IMR-90 (cell line): Measurements from ENCODE around the gene HEATR3. TPM values are rescaled to one million over a fixed set of nuclear protein-coding genes. Genes with fewer than 3 reads are reported as not detected.

Experiments used
- ATAC-seq: fragments of 200-7000 bp; cut with Tn5 transposase; 2 replicates; pipeline ENCODE4 v1.9.1; 2020; ENCODE audit warnings: low read depth, mild to moderate bottlenecking, moderate library complexity
- BruUV-seq: library from RNA; stranded (reverse); fragments of 400-500 nt; replicated peaks from 2 replicates; lab custom pipeline; 2021; lab: Mats Ljungman, UMichigan
- CTCF ChIA-PET: fragments of 300-600 bp; formaldehyde crosslinking; extraction: SDS; loops from one replicate; lab custom pipeline; 2021; ENCODE audit warnings: antibody characterized with exemption; lab: Yijun Ruan, JAX
- POLR2A ChIA-PET: fragments of 300-600 bp; sonication (Branson Sonifier 250); formaldehyde crosslinking; loops from one replicate; lab custom pipeline; 2022; ENCODE audit warnings: antibody characterized with exemption; ENCODE audit not compliant: unreplicated experiment; lab: Charles Lee
- DNase-seq: peaks from one replicate; pipeline ENCODE4 v3.0.0; 2013
- H2AFZ ChIP-seq: replicated peaks from 2 replicates; pipeline ENCODE3; 2013; ENCODE audit warnings: low read length, mild to moderate bottlenecking; ENCODE audit not compliant: poor library complexity
- H2AK5ac ChIP-seq: 2 replicates; pipeline ENCODE4 v1.6.1; 2013; ENCODE audit warnings: low read depth, low read length, inconsistent platforms
- H2AK9ac ChIP-seq: replicated peaks from 2 replicates; pipeline ENCODE3; 2013; ENCODE audit warnings: mild to moderate bottlenecking, low read depth, low read length, moderate library complexity; ENCODE audit not compliant: poor library complexity
- H2BK120ac ChIP-seq: 2 replicates; pipeline ENCODE4 v1.6.1; 2013; ENCODE audit warnings: low read depth, low read length, inconsistent platforms
- H2BK15ac ChIP-seq: 3 replicates; pipeline ENCODE4 v1.6.1; 2013; ENCODE audit warnings: low read depth, low read length, inconsistent platforms
- H2BK20ac ChIP-seq: 2 replicates; pipeline ENCODE4 v1.6.1; 2013; ENCODE audit warnings: low read depth, mild to moderate bottlenecking, inconsistent platforms, low read length, moderate library complexity
- H2BK5ac ChIP-seq: 2 replicates; pipeline ENCODE4 v1.6.1; 2013; ENCODE audit warnings: mild to moderate bottlenecking, low read depth, low read length, inconsistent platforms; ENCODE audit not compliant: poor library complexity, severe bottlenecking
- H3K14ac ChIP-seq: replicated peaks from 2 replicates; pipeline ENCODE4 v1.6.1; 2013; ENCODE audit warnings: low read depth, low read length, inconsistent platforms
- H3K18ac ChIP-seq: 2 replicates; pipeline ENCODE4 v1.6.1; 2013; ENCODE audit warnings: low read depth, low read length, control low read depth
- H3K23ac ChIP-seq: 2 replicates; pipeline ENCODE4 v1.6.1; 2013; ENCODE audit warnings: low read depth, low read length, inconsistent platforms
- H3K27ac ChIP-seq: 2 replicates; pipeline ENCODE4 v1.5.1; 2013; ENCODE audit warnings: mild to moderate bottlenecking, control low read depth, low read length; ENCODE audit not compliant: insufficient read depth
- H3K27me3 ChIP-seq: 2 replicates; pipeline ENCODE4 v1.6.1; 2013; ENCODE audit warnings: low read length; ENCODE audit not compliant: control insufficient read depth, insufficient read depth
- H3K36me3 ChIP-seq: 2 replicates; pipeline ENCODE4 v1.6.1; 2013; ENCODE audit warnings: low read length, mixed read lengths; ENCODE audit not compliant: control insufficient read depth, insufficient read depth
- H3K4ac ChIP-seq: 2 replicates; pipeline ENCODE4 v1.6.1; 2013; ENCODE audit warnings: low read depth, low read length, inconsistent platforms
- H3K4me1 ChIP-seq: 2 replicates; pipeline ENCODE4 v1.6.1; 2013; ENCODE audit warnings: low read length, mixed read lengths; ENCODE audit not compliant: control insufficient read depth, insufficient read depth
- H3K4me2 ChIP-seq: 2 replicates; pipeline ENCODE4 v1.6.1; 2013; ENCODE audit warnings: low read depth, mild to moderate bottlenecking, control low read depth, low read length, moderate library complexity
- H3K4me3 ChIP-seq: 2 replicates; pipeline ENCODE4 v1.5.1; 2013; ENCODE audit warnings: low read depth, mild to moderate bottlenecking, control low read depth, low read length, moderate library complexity; ENCODE audit not compliant: insufficient read depth
- H3K56ac ChIP-seq: 2 replicates; pipeline ENCODE4 v1.6.1; 2013; ENCODE audit warnings: low read length, inconsistent platforms; ENCODE audit not compliant: insufficient read depth; ENCODE audit errors: extremely low read depth
- H3K79me1 ChIP-seq, 2 experiments: 2 replicates each; pipeline ENCODE4 v1.6.1; 2013; ENCODE audit warnings: low read length in 2 of 2, inconsistent platforms in 1 of 2, low read depth in 1 of 2
- H3K9ac ChIP-seq: 2 replicates; pipeline ENCODE4 v1.6.1; 2013; ENCODE audit warnings: low read depth, low read length, control low read depth
- H3K9me1 ChIP-seq: 2 replicates; pipeline ENCODE4 v1.6.1; 2013; ENCODE audit warnings: low read length, inconsistent platforms; ENCODE audit not compliant: insufficient read depth
- H3K9me3 ChIP-seq: 2 replicates; pipeline ENCODE4 v1.6.1; 2013; ENCODE audit warnings: low read length; ENCODE audit not compliant: control insufficient read depth, insufficient read depth
- H4K20me1 ChIP-seq: 2 replicates; pipeline ENCODE4 v1.6.1; 2013; ENCODE audit warnings: low read length, inconsistent platforms; ENCODE audit not compliant: insufficient read depth
- H4K5ac ChIP-seq: 2 replicates; pipeline ENCODE4 v1.6.1; 2013; ENCODE audit warnings: mild to moderate bottlenecking, low read depth, low read length, control low read depth
- H4K8ac ChIP-seq, 2 experiments: 2 replicates each; pipeline ENCODE4 v1.6.1; 2013; ENCODE audit warnings: low read depth in 2 of 2, low read length in 2 of 2, control low read depth in 1 of 2, inconsistent platforms in 1 of 2
- H4K91ac ChIP-seq: 2 replicates; pipeline ENCODE4 v1.6.1; 2013; ENCODE audit warnings: low read depth, low read length, inconsistent platforms; ENCODE audit not compliant: insufficient read depth
- BHLHE40 ChIP-seq: fragments of 150-350 bp; IDR thresholded peaks from 2 replicates; pipeline ENCODE4 v1.6.1; 2016; ENCODE audit warnings: mild to moderate bottlenecking, low read depth, low read length
- CEBPB ChIP-seq: IDR thresholded peaks from 2 replicates; pipeline ENCODE4 v1.6.1; 2012; ENCODE audit warnings: low read depth, low read length, improper control_type of control experiment
- CHD1 ChIP-seq: IDR thresholded peaks from 2 replicates; pipeline ENCODE4 v1.6.1; 2012; ENCODE audit warnings: low read depth, low read length, improper control_type of control experiment
- CTCF ChIP-seq: conservative IDR thresholded peaks from 2 replicates; pipeline ENCODE4 v1.5.1; 2012; ENCODE audit warnings: mild to moderate bottlenecking, low read depth, low read length, improper control_type of control experiment
- ELK1 ChIP-seq: fragments of 150-350 bp; IDR thresholded peaks from 2 replicates; pipeline ENCODE4 v1.6.1; 2016; ENCODE audit warnings: low read depth, mild to moderate bottlenecking, low read length, moderate library complexity, borderline replicate concordance
- FOS ChIP-seq: fragments of 150-350 bp; IDR thresholded peaks from 2 replicates; pipeline ENCODE4 v1.6.1; 2016; ENCODE audit warnings: low read depth, low read length
- MAZ ChIP-seq: IDR thresholded peaks from 2 replicates; pipeline ENCODE4 v1.6.1; 2012; ENCODE audit warnings: low read depth, mild to moderate bottlenecking, low read length, improper control_type of control experiment, moderate library complexity, borderline replicate concordance
- MXI1 ChIP-seq: IDR thresholded peaks from 2 replicates; pipeline ENCODE4 v1.6.1; 2012; ENCODE audit warnings: low read depth, mild to moderate bottlenecking, low read length, moderate library complexity, borderline replicate concordance
- NFE2L2 ChIP-seq: fragments of 150-350 bp; IDR thresholded peaks from 2 replicates; pipeline ENCODE4 v1.6.1; 2016; ENCODE audit warnings: low read depth, mild to moderate bottlenecking, low read length
- POLR2A ChIP-seq: IDR thresholded peaks from 2 replicates; pipeline ENCODE4 v1.6.1; 2012; ENCODE audit warnings: mild to moderate bottlenecking, low read depth, low read length
- RAD21 ChIP-seq: IDR thresholded peaks from 2 replicates; pipeline ENCODE4 v1.6.1; 2012; ENCODE audit warnings: low read length, improper control_type of control experiment
- RCOR1 ChIP-seq: IDR thresholded peaks from 2 replicates; pipeline ENCODE4 v1.6.1; 2012; ENCODE audit warnings: mild to moderate bottlenecking, low read length, improper control_type of control experiment; ENCODE audit not compliant: insufficient replicate concordance
- RFX5 ChIP-seq: IDR thresholded peaks from 2 replicates; pipeline ENCODE4 v1.8.0; 2012; ENCODE audit warnings: low read depth, mild to moderate bottlenecking, low read length, moderate library complexity
- SMC3 ChIP-seq: fragments of 150-350 bp; IDR thresholded peaks from 2 replicates; pipeline ENCODE4 v1.6.1; 2016; ENCODE audit warnings: low read depth, mild to moderate bottlenecking, antibody characterized with exemption, low read length, moderate library complexity
- USF2 ChIP-seq: fragments of 150-350 bp; IDR thresholded peaks from 2 replicates; pipeline ENCODE4 v1.6.1; 2017; ENCODE audit warnings: mild to moderate bottlenecking, antibody characterized with exemption, low read length, low read depth
- WGBS, 2 experiments: methylation state at CpG; one replicate each; pipeline versions ENCODE4 v1.1.5 to v1.1.7; 2013; ENCODE audit warnings: missing lambda C conversion rate in 2 of 2; ENCODE audit not compliant: insufficient read length in 1 of 2; ENCODE audit errors: extremely low coverage in 2 of 2; 5-methylcytosine and 5-hydroxymethylcytosine counted together
- dilution Hi-C: fragments of 300-500 bp; cut with HindIII; formaldehyde crosslinking; loops from one replicate; pipeline ENCODE4 v1.14.3; 2018; ENCODE audit warnings: low sequenced_read_pairs; ENCODE audit not compliant: unreplicated experiment
- in situ Hi-C: fragments of 300-500 bp; cut with MboI; formaldehyde crosslinking; loops from 3 replicates; pipeline ENCODE4 v1.14.3; 2019; ENCODE audit warnings: low sequenced_read_pairs, inconsistent platforms, mixed read lengths
- intact Hi-C: fragments of 100-400 bp; cut with micrococcal nuclease; formaldehyde crosslinking; loops from 2 replicates; pipeline ENCODE4 v1.10.0; 2022
- polyA plus RNA-seq, 3 experiments: library from polyadenylated mRNA; depleted of rRNA; stranded (reverse); fragments of >200 nt; gene quantifications; 2 replicates each; pipeline ENCODE4 v1.2.3, GENCODE V29; 2012; ENCODE audit warnings: low replicate concordance in 1 of 3
- total RNA-seq: library from RNA; depleted of rRNA; stranded (reverse); fragments of >200 nt; gene quantifications from 2 replicates; pipeline ENCODE4 v1.2.3, GENCODE V29; 2012

HEATR3 gene
- total and polyA plus RNA-seq, 2 of the 4 experiments (the other 2 are of a cell fraction) = 9.4 to 21.1 TPM

GRCh38 chr16:50154420-50154950 lies 88.7 kb downstream of the HEATR3 start:
- no peak overlapping the region for H3K18ac ChIP-seq
- H3K56ac ChIP-seq = no peak overlapping the region
- no peaks in the 10 kb centered on the region for H3K27me3 ChIP-seq
- no TSS peak for BruUV-seq
- ChIA-PET POLR2A (interaction anchor here (0.6 kb wide), 1 partner anchor 96 kb away, joined by 4 read pairs; no protein-coding TSS in a partner anchor), CTCF (interaction anchor here (1.4 to 1.9 kb wide), 4 partner anchors 13 to 129 kb away, joined by 3 to 9 read pairs (median 4); partner anchors contain the start of gene CNEP1R1)
- peak overlapping the region; percentile 51 for H2BK5ac ChIP-seq
- no peak overlapping the region for H2BK120ac ChIP-seq
- H3K27ac ChIP-seq = peak overlapping the region; percentile 49
- no peak overlapping the region for H4K8ac ChIP-seq
- H3K4me1 ChIP-seq = peaks cover 5% of the 10 kb centered on the region
- H3K79me1 ChIP-seq = peaks cover 2 to 48% of the 10 kb centered on the region in 2 experiments; a peak in 3 of 4 replicates
- H3K9me3 ChIP-seq = no peaks in the 10 kb centered on the region
- no peak overlapping the region for H2BK15ac ChIP-seq
- in situ Hi-C loops (no loop called here), intact Hi-C loops (loop anchor here (2.0 to 10.0 kb wide), 2 partner anchors 42 to 590 kb away; partner anchors contain the start of gene CYLD), dilution Hi-C loops (no loop called here)
- no peak overlapping the region for H4K5ac ChIP-seq
- DNase-seq (no peak), ATAC-seq (no peak)
- H2BK20ac ChIP-seq = no peak overlapping the region
- H3K36me3 ChIP-seq = no peaks in the 10 kb centered on the region
- H3K9ac ChIP-seq = peak overlapping the region; percentile 50
- WGBS, 2 experiments = 0% methylated on average over 2 of the region's 10 CpGs; no CpG with 5 or more reads in 1 of the 2 experiments
- H3K14ac ChIP-seq = no peak overlapping the region; the same call in none of the 2 replicates
- peak overlapping the region; percentile 70 for H2AK9ac ChIP-seq
- no peak overlapping the region for H4K91ac ChIP-seq
- peak overlapping the region; percentile 33; the same call in 1 of the 2 replicates for H3K4ac ChIP-seq
- no peak overlapping the region for H3K23ac ChIP-seq
- H3K4me2 ChIP-seq = peak overlapping the region; percentile 94
- H4K20me1 ChIP-seq = peaks cover 53% of the 10 kb centered on the region
- H3K4me3 ChIP-seq = peak overlapping the region; percentile 84
- peak overlapping the region; percentile 56; the same call in 1 of the 2 replicates for H2AK5ac ChIP-seq
- peaks cover 11% of the 10 kb centered on the region; the same call in 1 of the 2 replicates for H3K9me1 ChIP-seq
- H2AFZ ChIP-seq = peak overlapping the region; percentile 91
- TF ChIP-seq MAZ (no peak), USF2 (no peak), FOS (no peak), CHD1 (no peak), POLR2A (no peak), SMC3 (no peak), ELK1 (no peak), RAD21 (no peak), RCOR1 (no peak), CEBPB (no peak), BHLHE40 (no peak), RFX5 (no peak), NFE2L2 (no peak), CTCF (no peak), MXI1 (no peak)
